Breast epithelium (tissue), 4 donors: ENCODE data around the gene C1QTNF5. TPM values are rescaled to one million over a fixed set of nuclear protein-coding genes. Genes with fewer than 3 reads are reported as not detected.
A peak's percentile ranks its signal among the peaks of the same experiment; 100 is the strongest.

Experiments
- DNase-seq, 2 donors: peaks; one replicate each; pipeline ENCODE4 v3.0.0-alpha.2; 2019; ENCODE audit warnings: low spot score in 2 of 2
- H3K27ac ChIP-seq, 2 donors: fragments of 200-600 bp; sonication (generic) in 1 of 2; one replicate each; pipeline ENCODE4 v1.5.1; 2016 to 2019; ENCODE audit warnings: mild to moderate bottlenecking in 1 of 2
- H3K27me3 ChIP-seq, 2 donors: fragments of 200-600 bp; sonication (generic) in 1 of 2; one replicate each; pipeline versions ENCODE4 v1.5.1 to v1.6.0; 2017 to 2019; ENCODE audit warnings: control low read depth in 1 of 2, mild to moderate bottlenecking in 1 of 2
- H3K36me3 ChIP-seq: fragments of 200-600 bp; one replicate; pipeline ENCODE4 v1.5.1; 2019
- H3K4me1 ChIP-seq, 2 donors: fragments of 200-600 bp; sonication (generic); one replicate each; pipeline ENCODE4 v1.5.1; 2016 to 2019; ENCODE audit warnings: control low read depth in 1 of 2
- H3K4me3 ChIP-seq, 3 donors: fragments of 200-600 bp; sonication (generic); 1 replicate in 2 of 3; 2 replicates in 1 of 3; pipeline ENCODE4 v1.5.1; 2016 to 2019; ENCODE audit warnings: mild to moderate bottlenecking in 3 of 3, moderate library complexity in 2 of 3
- H3K9me3 ChIP-seq, 2 donors: fragments of 200-600 bp; sonication (generic) in 1 of 2; one replicate each; pipeline ENCODE4 v1.5.1; 2016 to 2019; ENCODE audit warnings: control low read depth in 1 of 2
- CTCF ChIP-seq, 3 donors: fragments of 450-650 bp; IDR thresholded peaks; one replicate each; pipeline ENCODE4 v1.5.1; 2016 to 2017; ENCODE audit warnings: antibody characterized with exemption in 3 of 3, mild to moderate bottlenecking in 3 of 3, moderate library complexity in 3 of 3
- POLR2A ChIP-seq: fragments of 450-650 bp; IDR thresholded peaks from one replicate; pipeline ENCODE4 v1.6.1; 2016; ENCODE audit warnings: antibody characterized with exemption, mild to moderate bottlenecking, moderate library complexity
- POLR2AphosphoS5 ChIP-seq, 3 donors: sonication (generic); formaldehyde crosslinking; IDR thresholded peaks; one replicate each; pipeline ENCODE4 v1.6.1; 2017; ENCODE audit warnings: antibody characterized with exemption in 3 of 3
- intact Hi-C: fragments of 100-400 bp; cut with DNase I; formaldehyde crosslinking; loops from one replicate; pipeline ENCODE4 v1.15.1; 2023; ENCODE audit warnings: low total_unique reads
- total RNA-seq, 3 donors: library from RNA; depleted of rRNA; stranded (reverse); fragments of >200 nt; gene quantifications; one replicate each; pipeline ENCODE4 v1.1.0, GENCODE V29; 2016

C1QTNF5 gene
- total RNA-seq, 3 donors from 2014 or later, result 14.3 to 55.0 (median 38.0) TPM

- Histone ChIP-seq H3K9me3 (no peaks in the 10 kb centered on the region), H3K27me3 (no peaks in the 10 kb centered on the region), H3K4me1 (peaks cover 21 to 39% of the 10 kb centered on the region in 2 donors), H3K27ac (peak overlapping the region in 1 of 2 donors; percentile 93), H3K4me3 (no peak overlapping the region), H3K36me3 (no peaks in the 10 kb centered on the region)
- intact Hi-C loops, result no loop called here
- DNase-seq, result peak in 1 of 2 donors; percentile 34
- TF ChIP-seq POLR2AphosphoS5 (IDR thresholded peaks at IDR 0.05) (no peak), POLR2A (no peak), CTCF (IDR thresholded peaks at IDR 0.05) (no peak)
These were observed 38.3 kb upstream of the C1QTNF5 start for GRCh38 chr11:119378851-119379465.

GRCh38 chr11:119377961-119378667 is 37.4 kb upstream of the C1QTNF5 start:
- Histone ChIP-seq H3K36me3 (no peaks in the 10 kb centered on the region), H3K9me3 (no peaks in the 10 kb centered on the region), H3K4me3 (no peak overlapping the region), H3K27me3 (no peaks in the 10 kb centered on the region), H3K4me1 (peaks cover 21 to 43% of the 10 kb centered on the region in 2 donors), H3K27ac (peak overlapping the region; percentile 75 to 93)
- TF ChIP-seq POLR2AphosphoS5 (IDR thresholded peaks at IDR 0.05), result no peak
- intact Hi-C loops, result no loop called here
- peak in 1 of 2 donors; percentile 43 for DNase-seq

GRCh38 chr11:119377112-119377901 is 36.6 kb upstream of the C1QTNF5 start:
- H3K27ac ChIP-seq, result peak overlapping the region; percentile 75 to 93
- no peaks in the 10 kb centered on the region for H3K27me3 ChIP-seq
- no peaks in the 10 kb centered on the region for H3K36me3 ChIP-seq
- H3K9me3 ChIP-seq, result no peaks in the 10 kb centered on the region
- intact Hi-C loops, result no loop called here
- DNase-seq, result peak; percentile 46 to 62
- TF ChIP-seq POLR2A (no peak), POLR2AphosphoS5 (IDR thresholded peaks at IDR 0.05) (no peak)
- no peak overlapping the region for H3K4me3 ChIP-seq
- H3K4me1 ChIP-seq, result peaks cover 21 to 41% of the 10 kb centered on the region in 2 donors

GRCh38 chr11:119376197-119376847 is 35.6 kb upstream of the C1QTNF5 start:
- intact Hi-C loops, result no loop called here
- DNase-seq, result peak; percentile 78 to 93
- TF ChIP-seq POLR2AphosphoS5 (IDR thresholded peaks at IDR 0.05) (peak in 2 of 3 donors; percentile 15 to 57), POLR2A (no peak)
- Histone ChIP-seq H3K4me3 (peak overlapping the region in 2 of 3 donors; percentile 27 to 48), H3K27me3 (no peaks in the 10 kb centered on the region), H3K4me1 (peaks cover 21 to 37% of the 10 kb centered on the region in 2 donors), H3K27ac (peak overlapping the region; percentile 93 to 95), H3K9me3 (no peaks in the 10 kb centered on the region), H3K36me3 (no peaks in the 10 kb centered on the region)

- no peak for TF ChIP-seq POLR2A
- no peak for TF ChIP-seq POLR2AphosphoS5 (IDR thresholded peaks at IDR 0.05)
- no peak for TF ChIP-seq CTCF (IDR thresholded peaks at IDR 0.05)
- intact Hi-C loops, result no loop called here
- H3K4me3 ChIP-seq, result peak overlapping the region in 2 of 3 donors; percentile 27 to 48
- H3K4me1 ChIP-seq, result peaks cover 21 to 37% of the 10 kb centered on the region in 2 donors
- H3K27ac ChIP-seq, result peak overlapping the region; percentile 93 to 95
- H3K36me3 ChIP-seq, result no peaks in the 10 kb centered on the region
- no peaks in the 10 kb centered on the region for H3K9me3 ChIP-seq
- peak; percentile 55 to 86 for DNase-seq
- H3K27me3 ChIP-seq, result no peaks in the 10 kb centered on the region
These were observed 34.9 kb upstream of the C1QTNF5 start for GRCh38 chr11:119375337-119376196.
